Lung (tissue), 12 donors: Measurements from ENCODE around the gene EHMT1. TPM values are rescaled to one million over a fixed set of nuclear protein-coding genes. Genes with fewer than 3 reads are reported as not detected.

ENCODE experiments used
- ATAC-seq: fragments of 200-7000 bp; cut with Tn5 transposase; one replicate; pipeline ENCODE4 v1.9.1; 2020; ENCODE audit warnings: moderate number of reproducible peaks; ENCODE audit not compliant: insufficient read depth, low FRiP score
- DNase-seq, 3 donors: peaks; one replicate each; pipeline ENCODE4 v3.0.0-alpha.2; 2013 to 2017
- H3K27ac ChIP-seq, 2 donors: one replicate each; pipeline ENCODE4 v1.5.1; 2013; ENCODE audit warnings: mild to moderate bottlenecking in 2 of 2, moderate library complexity in 2 of 2, control low read depth in 1 of 2, inconsistent platforms in 1 of 2, low read depth in 1 of 2, low read length in 1 of 2
- H3K27me3 ChIP-seq, 3 donors: one replicate each; pipeline ENCODE4 v1.5.1; 2013; ENCODE audit warnings: low read length in 2 of 3; ENCODE audit not compliant: control insufficient read depth in 3 of 3, insufficient read depth in 3 of 3
- H3K36me3 ChIP-seq, 4 donors: one replicate each; pipeline ENCODE4 v1.5.1; 2013; ENCODE audit warnings: low read length in 4 of 4, mild to moderate bottlenecking in 1 of 4, moderate library complexity in 1 of 4; ENCODE audit not compliant: control insufficient read depth in 4 of 4, insufficient read depth in 4 of 4
- H3K4me1 ChIP-seq, 5 donors: one replicate each; pipeline ENCODE4 v1.5.1; 2013; ENCODE audit warnings: low read length in 5 of 5, mild to moderate bottlenecking in 2 of 5, moderate library complexity in 1 of 5; ENCODE audit not compliant: control insufficient read depth in 5 of 5, insufficient read depth in 5 of 5
- H3K4me3 ChIP-seq: one replicate; pipeline ENCODE4 v1.5.1; 2013; ENCODE audit warnings: mild to moderate bottlenecking, control low read depth, moderate library complexity
- H3K9ac ChIP-seq, 2 donors: one replicate each; pipeline ENCODE4 v1.5.1; 2013; ENCODE audit warnings: low read length in 2 of 2, control low read depth in 1 of 2; ENCODE audit not compliant: insufficient read depth in 1 of 2
- H3K9me3 ChIP-seq, 4 donors: one replicate each; pipeline ENCODE4 v1.5.1; 2013; ENCODE audit warnings: low read length in 3 of 4, mild to moderate bottlenecking in 1 of 4, moderate library complexity in 1 of 4; ENCODE audit not compliant: control insufficient read depth in 4 of 4, insufficient read depth in 3 of 4
- WGBS, 2 donors: extraction: QIAGEN DNeasy Blood & Tissue Kit; methylation state at CpG; one replicate each; pipeline ENCODE4 v1.1.7; 2013; 5-methylcytosine and 5-hydroxymethylcytosine counted together
- polyA plus RNA-seq, 2 donors: library from polyadenylated mRNA; stranded (reverse); fragments of 200-250 nt; gene quantifications; one replicate each; pipeline ENCODE4 v1.2.1, GENCODE V29; 2013
- total RNA-seq, 2 donors: library from RNA; depleted of rRNA in 1 of 2; stranded (reverse); fragments of >200 nt in 1 of 2; gene quantifications; one replicate each; pipeline ENCODE4 v1.2.1, GENCODE V29; 2014 to 2021
- TF ChIP-seq, protein P1 (sequence below): IDR thresholded peaks from 2 replicates; pipeline ENCODE4 v1.5.1; 2012; ENCODE audit warnings: mild to moderate bottlenecking; ENCODE audit errors: control extremely low read depth, extremely low read depth
- donor health status: control.
- donor health status: control.
- donor health status: Bipolar disorder and iron deficiency.
- donor health status: healthy.
- donor health status: DM: yes; HTN: yes; CAD: no.

EHMT1 gene
- total and polyA plus RNA-seq, 4 donors = 32.2 to 91.5 (median 58.1) TPM

DNA sequence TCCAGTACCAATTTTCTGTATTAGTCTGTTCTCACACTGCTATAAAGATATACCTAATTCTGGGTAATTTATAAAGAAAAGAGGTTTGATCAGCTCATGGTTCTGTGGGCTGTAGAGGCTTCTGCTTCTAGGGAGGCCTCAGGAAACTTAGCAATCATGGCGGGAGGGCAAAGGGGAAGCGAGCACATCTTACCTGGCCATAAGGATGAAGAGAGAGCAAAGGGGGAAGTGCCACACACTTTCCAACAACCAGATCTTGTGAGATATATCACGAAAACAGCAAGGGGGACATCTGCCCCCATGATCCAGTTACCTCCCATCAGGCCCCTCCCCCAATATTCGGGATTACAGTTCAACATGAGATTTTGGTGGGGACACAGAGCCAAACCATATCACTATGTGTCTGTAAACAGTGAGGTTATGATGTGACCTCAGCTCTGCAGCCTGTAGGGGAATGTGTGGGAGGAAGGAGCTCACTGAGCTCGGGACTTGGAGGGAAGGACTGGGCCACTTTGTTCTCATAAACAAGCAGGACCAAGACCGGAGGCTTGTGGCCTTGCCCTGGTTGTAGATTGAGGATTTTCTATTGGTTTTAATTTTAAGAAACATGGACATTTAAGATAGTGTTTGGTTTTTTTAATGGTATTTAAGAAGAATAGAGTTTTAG is 85.2 kb downstream of the EHMT1 start:
- Histone ChIP-seq H3K9me3 (peaks cover 0 to 5% (median 0%) of the 10 kb centered on the region in 4 donors), H3K9ac (no peak overlapping the region), H3K27ac (no peak overlapping the region), H3K36me3 (peaks cover 0 to 8% (median 0%) of the 10 kb centered on the region in 4 donors), H3K27me3 (no peaks in the 10 kb centered on the region), H3K4me1 (peaks cover 3 to 15% (median 12%) of the 10 kb centered on the region in 5 donors), H3K4me3 (no peak overlapping the region)
- TF ChIP-seq, protein P1, sequence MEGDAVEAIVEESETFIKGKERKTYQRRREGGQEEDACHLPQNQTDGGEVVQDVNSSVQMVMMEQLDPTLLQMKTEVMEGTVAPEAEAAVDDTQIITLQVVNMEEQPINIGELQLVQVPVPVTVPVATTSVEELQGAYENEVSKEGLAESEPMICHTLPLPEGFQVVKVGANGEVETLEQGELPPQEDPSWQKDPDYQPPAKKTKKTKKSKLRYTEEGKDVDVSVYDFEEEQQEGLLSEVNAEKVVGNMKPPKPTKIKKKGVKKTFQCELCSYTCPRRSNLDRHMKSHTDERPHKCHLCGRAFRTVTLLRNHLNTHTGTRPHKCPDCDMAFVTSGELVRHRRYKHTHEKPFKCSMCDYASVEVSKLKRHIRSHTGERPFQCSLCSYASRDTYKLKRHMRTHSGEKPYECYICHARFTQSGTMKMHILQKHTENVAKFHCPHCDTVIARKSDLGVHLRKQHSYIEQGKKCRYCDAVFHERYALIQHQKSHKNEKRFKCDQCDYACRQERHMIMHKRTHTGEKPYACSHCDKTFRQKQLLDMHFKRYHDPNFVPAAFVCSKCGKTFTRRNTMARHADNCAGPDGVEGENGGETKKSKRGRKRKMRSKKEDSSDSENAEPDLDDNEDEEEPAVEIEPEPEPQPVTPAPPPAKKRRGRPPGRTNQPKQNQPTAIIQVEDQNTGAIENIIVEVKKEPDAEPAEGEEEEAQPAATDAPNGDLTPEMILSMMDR = no peak
- WGBS, 2 donors = 75 to 86% methylated on average over 6 of the region's 6 CpGs
- DNase-seq (no peak), ATAC-seq (no peak)

GRCh38 chr9:137705443-137705863 is 86.6 kb downstream of the EHMT1 start:
- no peak overlapping the region for H3K27ac ChIP-seq
- TF ChIP-seq, protein P1 = no peak
- peaks cover 0 to 8% (median 0%) of the 10 kb centered on the region in 4 donors for H3K36me3 ChIP-seq
- H3K27me3 ChIP-seq = no peaks in the 10 kb centered on the region
- ATAC-seq (no peak), DNase-seq (no peak)
- WGBS, 2 donors = 32 to 61% methylated on average over 8 of the region's 8 CpGs
- peaks cover 3 to 26% (median 18%) of the 10 kb centered on the region in 5 donors for H3K4me1 ChIP-seq
- H3K4me3 ChIP-seq = no peak overlapping the region
- H3K9me3 ChIP-seq = peaks cover 0 to 5% (median 0%) of the 10 kb centered on the region in 4 donors
- H3K9ac ChIP-seq = no peak overlapping the region

GRCh38 chr9:137705906-137706305 is 87.1 kb downstream of the EHMT1 start:
- H3K27me3 ChIP-seq = no peaks in the 10 kb centered on the region
- no peak for DNase-seq
- no peak for ATAC-seq
- H3K36me3 ChIP-seq = peaks cover 0 to 8% (median under 1%) of the 10 kb centered on the region in 4 donors
- H3K9ac ChIP-seq = no peak overlapping the region
- H3K4me1 ChIP-seq = peaks cover 3 to 30% (median 18%) of the 10 kb centered on the region in 5 donors
- H3K9me3 ChIP-seq = peaks cover 0 to 5% (median 0%) of the 10 kb centered on the region in 4 donors
- TF ChIP-seq, protein P1 = no peak
- 73 to 80% methylated on average over 10 of the region's 10 CpGs for WGBS, 2 donors
- no peak overlapping the region for H3K4me3 ChIP-seq
- no peak overlapping the region for H3K27ac ChIP-seq

DNA sequence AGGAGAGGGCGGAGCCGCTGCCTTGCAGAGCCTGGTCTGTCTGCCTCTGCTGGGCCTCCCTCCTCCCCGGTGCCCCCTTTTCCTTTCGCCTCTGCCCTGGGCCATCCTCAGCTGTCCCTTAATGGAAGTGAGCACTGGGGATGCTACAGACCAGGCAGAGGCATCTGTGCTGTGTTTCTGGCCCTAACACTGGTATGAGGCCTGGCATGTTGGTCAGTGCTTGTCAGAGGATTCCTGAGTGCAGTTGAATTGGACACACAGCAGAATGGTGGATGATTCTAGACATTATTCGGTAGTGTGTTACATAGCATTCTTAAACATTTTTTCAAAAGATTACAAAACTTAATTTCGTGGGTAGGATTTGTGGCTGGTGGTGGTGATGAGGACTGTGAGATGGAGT is 88.6 kb downstream of the EHMT1 start:
- Histone ChIP-seq H3K27me3 (no peaks in the 10 kb centered on the region), H3K9me3 (peaks cover 0 to 5% (median 0%) of the 10 kb centered on the region in 4 donors), H3K9ac (peak overlapping the region in 1 of 2 donors; percentile 47), H3K36me3 (peaks cover 4 to 13% (median 5%) of the 10 kb centered on the region in 4 donors), H3K4me1 (peaks cover 3 to 38% (median 25%) of the 10 kb centered on the region in 5 donors), H3K27ac (no peak overlapping the region), H3K4me3 (no peak overlapping the region)
- WGBS, 2 donors = 87 to 95% methylated on average over 6 of the region's 6 CpGs
- DNase-seq (no peak), ATAC-seq (no peak)
- TF ChIP-seq, protein P1 = no peak
